HG03575 (cell line): ENCODE data around the gene ARHGAP6.
"Not testable (repeated sequence)": the region's sequence is repeated elsewhere in the genome, so short reads cannot be mapped to it uniquely, and the experiment has no call there.

Source experiments
- ATAC-seq: cut with Tn5 transposase; IDR thresholded peaks from one replicate; pipeline ENCODE4 v1.9.1; 2021; ENCODE audit not compliant: unreplicated experiment, insufficient number of reproducible peaks, low FRiP score; ENCODE audit errors: extremely low read depth

The ARHGAP6 gene

DNA sequence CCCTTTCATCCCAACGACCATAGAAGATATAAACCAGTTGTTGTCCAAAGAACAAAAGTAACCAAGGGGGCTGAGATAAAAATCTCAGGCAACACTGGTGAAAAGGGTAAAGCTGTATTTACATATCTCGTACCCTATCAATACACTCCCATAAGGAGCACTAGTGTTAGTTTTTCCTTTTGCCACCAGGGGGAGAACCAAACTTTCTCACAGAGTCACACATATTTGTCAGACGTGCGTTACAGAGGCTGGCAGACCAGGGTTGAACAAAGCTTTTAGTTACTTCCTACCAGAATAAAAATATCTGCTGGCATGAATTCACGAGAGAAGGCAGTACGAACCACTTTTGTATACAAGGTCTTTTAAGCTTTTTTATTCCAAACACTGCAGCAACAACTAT is 284.3 kb downstream of the ARHGAP6 start:
- peak; percentile 65 for ATAC-seq

GRCh38 chrX:11380187-11380844 is 285.4 kb downstream of the ARHGAP6 start:
- no peak for ATAC-seq

DNA sequence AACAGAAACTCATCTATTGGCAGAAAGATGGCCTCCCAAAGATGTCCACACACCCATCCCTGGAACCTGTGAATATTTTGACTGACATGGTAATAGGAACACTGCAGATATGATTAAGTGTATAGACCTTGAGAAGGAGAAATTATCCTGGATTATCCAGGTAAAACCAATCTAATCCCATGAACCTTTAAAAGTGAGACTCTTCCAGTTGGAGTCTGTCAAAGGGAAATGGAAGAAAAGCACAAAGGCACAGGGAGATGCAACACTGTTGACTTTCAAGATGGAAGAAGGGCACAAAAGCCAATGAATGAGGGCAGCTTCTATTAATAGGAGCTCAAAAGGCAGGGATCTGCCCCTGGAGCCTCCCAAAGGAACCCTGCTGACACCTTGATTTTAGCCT is 289.6 kb downstream of the ARHGAP6 start:
- ATAC-seq, result no peak

GRCh38 chrX:11375614-11376119 is 290.1 kb downstream of the ARHGAP6 start:
- no peak for ATAC-seq

DNA sequence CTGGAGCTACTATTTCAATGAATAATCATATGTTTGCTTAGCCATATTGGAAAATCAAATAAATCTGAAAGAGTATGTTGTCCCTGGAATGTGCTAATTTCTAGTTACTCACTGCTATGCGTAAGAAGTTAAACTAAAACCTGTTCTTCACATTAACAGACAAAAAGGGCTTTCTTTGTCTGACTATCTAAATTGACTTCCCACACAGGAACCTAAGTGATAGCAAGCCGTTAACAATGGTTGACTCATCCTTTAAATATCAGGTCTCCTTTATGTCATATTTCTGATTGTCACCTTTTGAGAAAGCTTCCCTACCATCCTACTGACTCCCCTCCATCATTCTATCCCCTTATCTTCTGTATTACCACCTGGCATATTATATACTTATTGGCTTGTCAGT is 291.1 kb downstream of the ARHGAP6 start:
- ATAC-seq, result no peak

DNA sequence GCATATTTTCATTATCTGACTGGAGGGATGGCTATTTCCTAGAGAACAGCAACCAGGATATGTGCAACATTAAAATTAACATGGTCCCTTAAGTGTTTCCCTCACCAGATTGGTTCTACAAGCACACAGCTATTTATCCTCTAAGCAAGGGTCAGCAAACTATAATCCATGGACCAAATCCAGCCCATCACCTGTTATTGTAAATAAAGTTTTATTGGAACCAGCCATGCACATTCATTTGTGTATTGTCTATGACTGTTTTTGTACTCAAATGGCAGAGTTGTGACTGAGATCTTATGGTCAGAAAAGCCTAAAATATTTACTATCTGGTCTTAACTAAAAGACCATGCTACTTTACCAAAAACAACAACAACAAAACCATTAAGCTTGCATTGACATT is 294.6 kb downstream of the ARHGAP6 start:
- no peak for ATAC-seq

- no peak for ATAC-seq
These were observed 297.9 kb downstream of the ARHGAP6 start for GRCh38 chrX:11367609-11368430.

DNA sequence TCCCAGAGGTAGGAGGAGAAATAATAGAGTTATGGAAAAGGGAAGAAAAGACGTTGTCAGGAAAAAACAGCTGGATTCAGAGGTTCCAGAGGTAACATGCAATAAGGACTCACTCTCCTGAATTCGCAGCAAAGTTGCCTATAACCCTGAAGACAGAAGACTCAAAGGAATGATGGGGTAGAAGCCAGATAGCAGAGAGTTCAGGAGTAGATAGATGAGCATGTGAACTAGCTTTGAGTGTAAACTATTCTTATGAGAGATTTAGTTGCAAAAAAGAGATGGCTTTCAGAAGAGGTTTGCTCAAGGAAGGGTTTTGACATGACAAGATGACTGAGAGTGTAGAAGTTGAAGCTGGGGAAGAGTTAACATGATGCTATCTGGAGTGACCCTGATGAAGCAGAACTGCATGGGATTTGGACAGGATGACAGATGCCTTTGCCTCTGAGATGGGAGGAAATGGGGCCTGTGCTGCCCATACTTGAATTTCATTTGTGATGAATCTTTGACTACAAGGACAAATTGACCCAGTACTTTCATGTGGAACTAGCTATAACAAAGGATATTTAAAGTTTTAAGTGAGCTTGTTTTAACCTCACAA is 298.6 kb downstream of the ARHGAP6 start:
- ATAC-seq, result no peak

- no peak for ATAC-seq
These were observed 300.3 kb downstream of the ARHGAP6 start for GRCh38 chrX:11365426-11365825.

DNA sequence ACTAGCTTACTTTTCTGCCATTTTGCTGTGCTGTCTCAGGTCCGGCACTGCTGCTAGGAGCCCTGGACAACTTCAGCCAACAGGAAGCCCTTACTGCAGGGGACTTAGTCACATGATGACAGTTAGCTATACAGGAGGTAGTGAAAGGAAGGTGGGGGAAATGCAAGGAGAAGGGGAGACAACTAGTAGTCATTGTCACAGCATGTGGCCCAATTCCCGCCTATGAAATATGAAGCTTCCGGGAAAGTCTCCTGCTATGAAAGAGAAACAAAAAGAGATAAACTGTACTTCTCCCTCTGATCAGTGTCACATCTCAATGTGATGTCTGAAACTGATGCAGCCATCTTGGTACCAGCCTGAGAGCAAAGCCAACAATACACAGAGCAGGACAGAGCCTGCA is 300.9 kb downstream of the ARHGAP6 start:
- no peak for ATAC-seq

DNA sequence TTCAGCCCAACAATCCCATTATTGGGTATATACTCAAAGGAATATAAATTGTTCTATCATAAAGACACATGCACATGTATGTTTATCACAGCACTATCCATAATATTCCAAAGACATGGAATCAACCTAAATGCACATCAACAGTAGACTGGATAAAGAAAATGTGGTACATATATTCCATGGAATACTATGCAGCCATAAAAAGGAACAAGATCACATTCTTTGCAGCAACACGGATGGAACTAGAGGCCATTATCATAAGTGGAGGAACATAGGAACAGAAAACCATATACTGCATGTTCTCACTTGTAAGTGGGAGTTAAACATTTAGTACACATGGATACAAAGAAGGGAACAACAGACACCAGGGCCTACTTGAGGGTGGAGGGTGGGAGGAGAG is 301.9 kb downstream of the ARHGAP6 start:
- not testable (repeated sequence) for ATAC-seq

- ATAC-seq, result peak; percentile 91
These were observed 302.6 kb downstream of the ARHGAP6 start for GRCh38 chrX:11363069-11363594.

GRCh38 chrX:11361666-11362065 is 304.1 kb downstream of the ARHGAP6 start:
- ATAC-seq, result not testable (repeated sequence)

GRCh38 chrX:11355944-11356343 is 309.8 kb downstream of the ARHGAP6 start:
- ATAC-seq, result not testable (repeated sequence)

- ATAC-seq, result no peak
These were observed 310.3 kb downstream of the ARHGAP6 start for GRCh38 chrX:11355259-11355909.

DNA sequence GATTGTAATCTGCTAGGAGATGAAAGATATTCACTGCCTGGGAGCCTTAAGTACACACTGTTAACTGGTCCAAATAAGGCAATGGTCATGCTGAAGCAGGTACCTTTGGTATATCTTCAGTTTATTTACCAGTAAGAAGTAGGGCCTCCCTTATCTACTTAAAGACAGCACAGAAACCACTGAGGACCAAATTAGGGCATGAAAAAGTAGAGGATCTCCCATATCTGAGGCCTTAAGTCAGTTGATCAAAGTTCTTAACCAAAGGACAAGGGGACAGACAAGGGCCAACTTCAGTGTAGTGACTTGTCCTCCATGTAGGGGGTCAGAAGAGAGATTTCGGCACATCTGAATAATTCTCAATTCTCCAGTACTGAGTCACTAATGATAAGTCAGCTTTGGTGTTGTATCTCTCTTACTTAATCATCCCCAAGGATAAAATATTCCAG is 313.4 kb downstream of the ARHGAP6 start:
- ATAC-seq, result no peak

- no peak for ATAC-seq
These were observed 314.1 kb downstream of the ARHGAP6 start for GRCh38 chrX:11351375-11352295.

DNA sequence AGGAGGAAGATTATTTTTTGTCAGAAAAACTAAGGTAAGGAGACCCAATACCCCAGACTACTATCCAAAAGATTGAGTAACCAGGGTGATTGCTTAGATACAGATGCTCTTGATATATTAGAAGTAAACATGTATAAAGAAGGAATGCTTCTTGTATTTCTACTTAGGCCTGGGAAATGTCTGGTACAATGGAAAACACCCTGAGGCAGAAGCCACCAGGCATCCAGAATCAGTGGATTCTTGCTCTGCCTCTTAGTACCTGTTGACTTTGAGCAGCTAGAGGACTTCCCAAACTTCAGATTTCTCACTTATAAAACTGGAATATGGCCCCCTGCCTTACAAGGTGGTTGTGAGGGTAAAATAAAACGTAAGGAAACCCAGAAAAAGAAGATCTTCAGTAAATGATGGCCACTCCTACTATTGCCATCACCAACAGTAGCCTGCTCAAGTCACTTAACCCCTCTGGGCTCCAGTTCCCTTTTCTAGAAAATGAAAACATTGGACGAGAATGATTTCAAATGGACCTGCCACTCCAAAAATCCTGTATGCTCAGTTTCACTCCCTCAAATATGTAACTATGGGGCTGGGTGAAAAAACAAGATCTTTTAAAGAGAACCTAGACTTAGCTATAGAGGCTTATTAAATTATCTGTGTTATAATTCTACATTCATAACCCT is 315.9 kb downstream of the ARHGAP6 start:
- no peak for ATAC-seq
